Stimulated activated CD4-positive, alpha-beta T cell treated with anti-CD3 and anti-CD28 coated beads, Interleukin-4, amount 100 ng/mL, for 1 hour (primary cell): ENCODE measurements around the gene PNMA1.
A peak's percentile ranks its signal among the peaks of the same experiment; 100 is the strongest.
"Not testable (repeated sequence)": the region's sequence is repeated elsewhere in the genome, so short reads cannot be mapped to it uniquely, and the experiment has no call there.

ENCODE experiments used
- DNase-seq: peaks from one replicate; pipeline ENCODE4 v3.0.0-alpha.2; 2020

PNMA1 gene

GRCh38 chr14:73714656-73715081, 485 bp upstream of the PNMA1 start:
- no peak for DNase-seq

DNA sequence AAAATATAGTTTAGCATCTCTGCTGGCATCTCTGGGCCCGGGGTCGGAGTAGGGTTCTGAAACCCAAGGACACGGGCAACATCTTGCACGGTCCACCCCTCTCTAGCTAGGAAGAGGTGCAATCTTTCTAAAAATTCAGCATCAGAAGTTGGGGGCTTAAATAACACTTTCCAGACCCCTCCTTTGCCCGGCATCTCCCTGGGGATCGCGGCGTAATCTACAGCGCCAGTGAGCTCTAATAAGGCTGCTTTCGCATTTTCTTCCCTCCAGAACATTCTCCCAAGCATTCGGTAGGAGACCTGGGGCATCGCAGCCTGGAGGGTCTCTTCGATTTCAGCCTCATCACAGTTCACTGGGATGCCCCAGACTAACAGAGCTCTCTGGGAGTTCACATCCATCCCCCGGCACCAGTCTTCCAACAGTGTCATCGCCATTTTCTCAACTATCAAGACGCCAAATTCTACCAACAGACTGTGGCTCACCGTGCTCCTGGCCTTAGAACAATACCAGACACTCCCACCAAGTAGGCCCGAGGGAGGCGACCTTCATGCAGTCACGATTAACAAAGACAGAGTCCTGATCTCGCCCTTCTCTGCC, 880 bp downstream of the PNMA1 start:
- DNase-seq, result no peak

- peak; percentile 31 for DNase-seq
These were observed 1.5 kb downstream of the PNMA1 start for GRCh38 chr14:73712540-73713180.

DNA sequence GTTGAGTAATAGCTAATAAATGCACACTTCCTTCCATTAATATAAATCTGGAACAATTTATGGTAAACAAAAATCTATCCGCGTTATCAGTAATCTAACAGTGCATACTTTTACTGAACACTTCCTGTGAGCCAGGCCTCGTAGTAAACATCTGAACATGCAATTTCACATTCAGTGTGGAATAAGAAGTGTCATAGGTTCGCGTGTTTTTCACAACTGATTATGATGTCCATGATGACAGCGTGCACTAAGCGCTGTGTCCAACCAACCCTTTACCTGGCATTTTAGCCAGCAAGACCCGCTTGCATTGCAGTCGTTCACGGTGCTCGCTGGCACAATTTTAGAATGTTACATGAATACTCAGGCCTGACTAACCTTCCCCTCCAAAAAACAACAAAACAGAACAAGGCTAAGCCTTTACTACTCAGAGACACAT, 2.1 kb downstream of the PNMA1 start:
- DNase-seq, result no peak

DNA sequence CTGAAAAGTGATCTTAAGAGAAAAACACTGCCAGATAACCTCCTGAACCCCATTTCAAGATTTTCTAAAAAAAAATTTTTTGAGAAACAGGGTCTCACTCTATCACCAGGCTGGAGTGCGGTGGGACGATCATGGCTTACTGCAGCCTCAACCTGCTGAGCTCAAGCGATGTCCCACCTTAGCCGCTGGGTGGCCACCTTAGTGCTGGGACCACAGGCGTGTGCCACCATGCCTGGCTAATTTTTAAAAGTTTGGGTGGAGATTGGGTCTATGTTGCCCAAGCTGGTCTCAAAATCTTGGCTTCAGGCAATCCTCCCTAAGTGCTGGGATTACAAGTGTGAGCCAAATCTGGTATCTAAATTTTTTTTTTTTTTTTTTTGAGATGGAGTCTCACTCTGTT, 3.4 kb downstream of the PNMA1 start:
- no peak for DNase-seq

DNA sequence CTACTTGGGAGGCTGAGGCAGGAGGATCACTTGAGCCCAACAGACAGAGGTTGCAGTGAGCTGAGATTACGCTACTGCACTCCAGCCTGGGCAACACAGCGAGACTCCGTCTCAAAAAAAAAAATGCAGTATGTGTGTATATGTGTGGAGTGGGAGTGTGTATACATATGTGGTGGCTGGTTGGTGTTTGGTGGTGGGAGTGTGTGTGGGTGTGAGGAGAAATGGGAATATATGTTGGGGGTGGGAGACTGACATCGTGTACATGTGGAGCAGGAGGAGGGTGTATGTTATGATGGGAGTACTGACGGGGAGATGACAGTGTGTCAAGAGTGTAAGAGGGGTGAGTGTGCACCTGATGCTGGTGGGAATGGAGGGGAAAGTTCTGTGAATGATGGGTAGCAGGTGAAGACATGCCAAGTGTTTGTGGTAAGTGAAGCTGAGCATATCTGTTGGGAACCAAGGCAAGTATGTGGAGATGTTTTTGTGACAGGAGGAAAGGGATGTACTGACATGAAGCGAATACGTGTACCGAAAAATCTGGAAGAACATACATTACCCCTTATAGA, 4.2 kb downstream of the PNMA1 start:
- DNase-seq, result no peak

DNA sequence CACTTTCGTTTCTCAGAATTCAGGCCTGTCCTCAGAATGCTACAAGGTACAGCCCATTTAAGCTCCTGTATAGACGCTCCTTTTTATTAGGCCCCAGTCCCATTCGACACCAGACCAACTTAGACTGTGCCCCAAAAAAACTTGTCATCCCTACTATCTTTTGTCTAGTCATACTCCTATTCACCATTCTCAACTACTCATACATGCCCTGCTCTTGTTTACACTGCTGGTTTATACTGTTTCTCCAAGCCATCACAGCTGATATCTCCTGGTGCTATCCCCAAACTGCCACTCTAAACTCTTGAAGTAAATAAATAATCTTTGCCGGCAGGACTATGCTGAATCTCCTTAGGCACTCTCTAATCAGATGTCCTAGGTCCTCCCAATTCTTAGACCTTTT, 6.1 kb downstream of the PNMA1 start:
- not testable (repeated sequence) for DNase-seq

GRCh38 chr14:73700325-73700724, 13.9 kb downstream of the PNMA1 start:
- no peak for DNase-seq

- DNase-seq, result no peak
These were observed 17.5 kb downstream of the PNMA1 start for GRCh38 chr14:73696466-73697400.

DNA sequence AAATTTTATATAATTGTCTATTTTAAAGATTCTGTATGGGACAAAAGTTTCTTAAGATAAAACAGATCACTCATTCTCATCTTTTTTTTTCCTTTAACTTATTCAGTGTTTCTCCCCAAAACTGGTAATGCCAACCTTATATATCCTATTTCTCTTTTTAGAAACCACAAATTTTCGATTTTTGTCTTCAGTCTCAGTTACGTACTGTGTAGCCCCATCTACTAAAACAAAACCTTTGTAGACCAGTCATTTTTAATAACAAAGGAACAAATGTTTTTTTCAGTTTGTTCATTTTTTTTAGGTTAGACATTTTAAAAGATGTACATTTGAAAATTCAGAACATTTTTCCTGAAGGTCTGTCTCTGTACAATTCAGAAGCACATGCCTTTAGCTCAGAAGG, 18.2 kb downstream of the PNMA1 start:
- DNase-seq, result no peak

GRCh38 chr14:73695082-73695481, 19.1 kb downstream of the PNMA1 start:
- no peak for DNase-seq

DNA sequence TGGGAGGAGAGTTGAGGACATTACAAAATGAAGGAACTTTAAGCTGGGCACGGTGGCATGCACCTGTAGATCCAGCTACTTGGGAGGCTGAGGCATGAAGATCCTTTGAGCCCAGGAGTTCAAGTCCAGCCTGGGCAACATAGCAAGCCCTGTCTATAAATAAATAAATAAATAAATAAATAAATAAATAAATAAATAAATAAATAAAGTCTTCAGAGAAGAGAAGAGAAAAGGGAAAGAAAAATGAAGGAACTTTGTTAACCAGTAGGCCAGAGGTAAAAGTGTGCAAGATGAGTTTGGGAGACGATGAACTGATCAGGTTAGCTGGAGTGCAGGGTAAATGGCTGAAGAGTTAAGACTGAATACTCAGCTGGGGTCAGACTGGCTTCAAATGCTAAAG, 20.1 kb downstream of the PNMA1 start:
- DNase-seq, result no peak

- no peak for DNase-seq
These were observed 27.3 kb downstream of the PNMA1 start for GRCh38 chr14:73686901-73687300.

DNA sequence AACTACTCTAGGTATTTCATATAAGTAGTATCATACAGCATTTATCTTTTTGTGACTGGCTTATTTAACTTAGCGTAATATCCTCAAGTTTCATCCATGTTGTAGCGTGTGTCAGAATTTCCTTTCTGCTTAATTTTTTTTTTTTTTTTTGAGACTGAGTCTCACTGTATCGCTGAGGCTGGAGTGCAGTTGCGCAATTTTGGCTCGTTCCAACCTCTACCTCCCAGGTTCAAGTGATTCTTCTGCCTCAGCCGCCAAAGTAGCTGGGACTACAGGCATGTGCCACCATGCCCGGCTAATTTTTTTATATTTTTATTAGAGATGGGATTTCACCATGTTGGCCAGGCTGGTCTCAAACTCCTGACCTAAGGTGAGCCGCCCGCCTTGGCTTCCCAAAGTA, 28.9 kb downstream of the PNMA1 start:
- no peak for DNase-seq

- no peak for DNase-seq
These were observed 29.6 kb downstream of the PNMA1 start for GRCh38 chr14:73684627-73685026.

DNA sequence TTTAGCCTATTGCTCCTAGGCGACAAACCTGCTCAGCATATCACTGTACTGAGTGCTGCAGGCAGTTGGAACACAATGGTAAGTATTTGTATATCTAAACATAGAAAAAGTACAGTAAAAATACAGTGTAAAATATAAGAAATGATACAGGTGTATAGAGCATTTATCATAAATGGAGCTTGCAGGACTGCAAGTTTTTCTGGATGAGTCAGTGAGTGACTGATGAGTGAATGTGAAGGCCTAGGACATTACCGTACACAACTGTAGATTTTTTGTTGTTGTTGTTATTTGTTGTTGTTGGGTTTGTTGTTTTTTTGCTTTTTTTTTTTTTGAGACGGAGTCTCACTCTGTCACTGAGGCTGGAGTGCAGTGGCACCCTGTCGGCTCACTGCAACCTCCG, 33.4 kb downstream of the PNMA1 start:
- DNase-seq, result no peak

- DNase-seq, result no peak
These were observed 35.5 kb downstream of the PNMA1 start for GRCh38 chr14:73678698-73679097.

DNA sequence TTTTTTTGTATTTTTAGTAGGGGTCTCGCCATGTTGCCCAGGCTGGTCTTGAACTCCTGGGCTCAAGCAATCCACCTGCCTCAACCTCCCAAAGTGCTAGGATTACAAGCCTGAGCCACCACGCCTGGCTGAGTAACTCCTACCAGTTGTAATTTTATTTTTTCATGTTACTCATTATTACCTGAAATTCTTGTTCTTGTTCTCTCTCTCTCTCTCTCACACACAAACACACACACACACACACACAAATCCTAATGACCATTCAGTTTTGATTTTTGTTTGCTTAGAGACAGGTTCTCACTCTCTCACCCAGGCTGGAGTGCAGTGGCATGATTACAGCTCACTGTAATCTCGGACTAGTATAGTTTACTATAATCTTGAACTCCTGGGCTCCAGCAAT, 39.2 kb downstream of the PNMA1 start:
- no peak for DNase-seq

DNA sequence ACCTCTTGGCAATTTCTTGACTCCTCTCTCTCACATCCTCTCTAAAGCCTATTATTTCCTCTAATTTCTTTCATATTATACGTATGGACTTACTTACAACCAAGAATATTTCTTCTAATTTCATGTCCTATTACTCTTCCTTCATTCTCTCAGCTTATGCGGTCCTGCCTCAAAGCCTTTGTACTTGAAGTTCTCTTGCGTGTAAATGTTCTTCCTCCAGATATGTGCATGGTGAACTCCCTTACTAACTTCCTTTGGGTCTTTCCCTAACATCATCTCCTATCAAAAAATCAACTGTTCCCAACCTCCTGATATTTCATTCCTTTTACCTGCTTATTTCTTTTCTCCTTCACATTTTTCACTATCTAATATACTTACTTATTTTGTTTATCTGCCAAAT, 46.3 kb downstream of the PNMA1 start:
- DNase-seq, result no peak

GRCh38 chr14:73666583-73666982, 47.6 kb downstream of the PNMA1 start:
- no peak for DNase-seq

- DNase-seq, result no peak
These were observed 49.1 kb downstream of the PNMA1 start for GRCh38 chr14:73665130-73665529.

- DNase-seq, result no peak
These were observed 50.5 kb downstream of the PNMA1 start for GRCh38 chr14:73663548-73664212.

DNA sequence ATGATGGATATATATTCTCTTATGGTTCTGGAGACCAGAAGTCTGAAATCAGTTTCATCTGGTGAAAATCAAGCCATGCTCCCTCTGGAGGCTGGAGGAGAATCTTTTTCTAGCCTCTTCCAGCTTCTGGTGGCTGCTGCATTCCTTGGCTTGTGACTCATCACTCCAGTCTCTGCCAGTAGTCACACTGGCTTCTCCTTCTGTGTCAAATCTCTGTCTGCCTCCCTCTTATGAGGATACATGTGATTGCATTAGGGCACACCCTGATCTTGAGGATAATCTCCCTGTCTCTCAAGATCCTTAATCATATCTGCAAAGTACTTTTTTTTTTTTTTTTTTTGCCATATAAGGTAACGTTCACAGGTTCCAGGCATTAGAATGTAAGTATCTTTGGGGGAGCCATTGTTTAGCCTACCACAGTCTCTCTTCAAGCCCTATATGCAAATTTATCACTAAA, 51.7 kb downstream of the PNMA1 start:
- DNase-seq, result no peak
